Mesothelial cell of epicardium (in vitro differentiated cells): ENCODE results near the gene PRR36. TPM values are rescaled to one million over a fixed set of nuclear protein-coding genes. Genes with fewer than 3 reads are reported as not detected.

ENCODE experiments used
- DNase-seq, 2 experiments: peaks; one replicate each; pipeline ENCODE4 v3.0.0; 2021; ENCODE audit warnings: low spot score in 2 of 2; ENCODE audit not compliant: unreplicated experiment in 2 of 2
- H3K27ac Mint-ChIP-seq: 2 replicates; pipeline ENCODE4 v1.8.0; 2021; ENCODE audit warnings: mixed read lengths
- H3K27me3 Mint-ChIP-seq: 2 replicates; pipeline ENCODE4 v1.8.0; 2021; ENCODE audit warnings: low read depth, mixed read lengths
- H3K36me3 Mint-ChIP-seq: 2 replicates; pipeline ENCODE4 v1.8.0; 2021; ENCODE audit warnings: mixed read lengths
- H3K4me1 Mint-ChIP-seq: 2 replicates; pipeline ENCODE4 v1.8.0; 2021; ENCODE audit warnings: mixed read lengths
- H3K4me3 Mint-ChIP-seq: 2 replicates; pipeline ENCODE4 v1.8.0; 2021; ENCODE audit warnings: mild to moderate bottlenecking, moderate library complexity, mixed read lengths
- H3K9me3 Mint-ChIP-seq: 2 replicates; pipeline ENCODE4 v1.8.0; 2021; ENCODE audit warnings: mixed read lengths
- total RNA-seq: library from RNA; stranded (reverse); gene quantifications from 3 replicates; pipeline ENCODE4 v1.2.1, GENCODE V29; 2021
- TF ChIP-seq, protein P1 (sequence below): fragments of 200-600 bp; sonication (generic); IDR thresholded peaks from one replicate; pipeline ENCODE4 v1.5.0; 2021; ENCODE audit warnings: antibody characterized with exemption; ENCODE audit not compliant: unreplicated experiment

The PRR36 gene
- 23.4 to 25.1 TPM (median 24.0 TPM) in 3 replicates for total RNA-seq

DNA sequence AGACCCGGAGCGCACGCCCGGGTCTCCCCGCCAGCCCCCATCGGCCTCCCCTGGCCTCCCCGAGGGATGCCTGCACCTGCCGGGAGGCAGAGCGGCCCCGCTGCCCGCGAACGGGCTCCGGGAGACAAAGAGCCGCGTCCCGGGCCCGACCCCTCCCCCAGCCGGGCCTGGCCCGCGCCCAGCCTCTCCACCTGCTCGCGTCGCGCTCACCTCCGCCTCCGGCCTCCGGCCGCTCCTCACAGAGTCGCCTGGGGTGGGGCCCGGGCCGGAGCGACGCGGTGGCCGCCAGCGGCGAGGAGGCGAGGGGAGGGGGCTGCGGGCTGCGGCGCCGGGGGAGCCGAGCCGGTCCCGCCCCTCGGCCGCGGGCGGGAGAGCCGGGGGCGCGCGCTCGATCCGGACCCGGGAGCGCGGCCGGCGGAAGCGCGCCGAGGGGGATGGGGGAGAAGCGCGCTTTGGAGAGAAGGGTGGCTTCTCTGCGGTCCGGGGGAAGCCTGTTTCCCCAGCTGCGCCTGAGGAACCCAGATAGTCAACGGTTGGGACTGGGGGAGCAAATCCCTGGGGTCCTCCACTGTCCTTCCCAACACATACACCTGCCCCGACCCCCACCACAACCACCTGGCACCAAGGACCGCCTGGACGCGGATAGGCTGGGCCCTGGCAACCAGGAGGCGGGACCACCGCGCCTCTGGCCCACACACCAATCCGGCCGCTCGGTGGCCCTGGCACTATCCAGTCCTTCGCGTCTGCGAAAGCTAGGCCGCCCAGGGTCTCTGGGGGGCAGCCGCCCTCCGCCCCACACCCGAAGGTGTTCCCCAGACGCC lies at the start of gene PRR36:
PRR36 (minus strand) TSS at position 315 of the 821 bp plus-strand sequence. CDS start 701 bp downstream, outside the sequence.
- TF ChIP-seq, protein P1, sequence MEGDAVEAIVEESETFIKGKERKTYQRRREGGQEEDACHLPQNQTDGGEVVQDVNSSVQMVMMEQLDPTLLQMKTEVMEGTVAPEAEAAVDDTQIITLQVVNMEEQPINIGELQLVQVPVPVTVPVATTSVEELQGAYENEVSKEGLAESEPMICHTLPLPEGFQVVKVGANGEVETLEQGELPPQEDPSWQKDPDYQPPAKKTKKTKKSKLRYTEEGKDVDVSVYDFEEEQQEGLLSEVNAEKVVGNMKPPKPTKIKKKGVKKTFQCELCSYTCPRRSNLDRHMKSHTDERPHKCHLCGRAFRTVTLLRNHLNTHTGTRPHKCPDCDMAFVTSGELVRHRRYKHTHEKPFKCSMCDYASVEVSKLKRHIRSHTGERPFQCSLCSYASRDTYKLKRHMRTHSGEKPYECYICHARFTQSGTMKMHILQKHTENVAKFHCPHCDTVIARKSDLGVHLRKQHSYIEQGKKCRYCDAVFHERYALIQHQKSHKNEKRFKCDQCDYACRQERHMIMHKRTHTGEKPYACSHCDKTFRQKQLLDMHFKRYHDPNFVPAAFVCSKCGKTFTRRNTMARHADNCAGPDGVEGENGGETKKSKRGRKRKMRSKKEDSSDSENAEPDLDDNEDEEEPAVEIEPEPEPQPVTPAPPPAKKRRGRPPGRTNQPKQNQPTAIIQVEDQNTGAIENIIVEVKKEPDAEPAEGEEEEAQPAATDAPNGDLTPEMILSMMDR: no peak
- peak in 1 of 2 experiments; percentile 83 for DNase-seq
- Mint-ChIP-seq H3K4me1 (peaks cover 31% of the 10 kb centered on the region), H3K4me3 (peak within 1 kb of the TSS; percentile 85), H3K36me3 (no peaks in the 10 kb centered on the region), H3K27ac (peak within 1 kb of the TSS; percentile 81), H3K9me3 (no peaks in the 10 kb centered on the region), H3K27me3 (peaks cover 37% of the 10 kb centered on the region)

DNA sequence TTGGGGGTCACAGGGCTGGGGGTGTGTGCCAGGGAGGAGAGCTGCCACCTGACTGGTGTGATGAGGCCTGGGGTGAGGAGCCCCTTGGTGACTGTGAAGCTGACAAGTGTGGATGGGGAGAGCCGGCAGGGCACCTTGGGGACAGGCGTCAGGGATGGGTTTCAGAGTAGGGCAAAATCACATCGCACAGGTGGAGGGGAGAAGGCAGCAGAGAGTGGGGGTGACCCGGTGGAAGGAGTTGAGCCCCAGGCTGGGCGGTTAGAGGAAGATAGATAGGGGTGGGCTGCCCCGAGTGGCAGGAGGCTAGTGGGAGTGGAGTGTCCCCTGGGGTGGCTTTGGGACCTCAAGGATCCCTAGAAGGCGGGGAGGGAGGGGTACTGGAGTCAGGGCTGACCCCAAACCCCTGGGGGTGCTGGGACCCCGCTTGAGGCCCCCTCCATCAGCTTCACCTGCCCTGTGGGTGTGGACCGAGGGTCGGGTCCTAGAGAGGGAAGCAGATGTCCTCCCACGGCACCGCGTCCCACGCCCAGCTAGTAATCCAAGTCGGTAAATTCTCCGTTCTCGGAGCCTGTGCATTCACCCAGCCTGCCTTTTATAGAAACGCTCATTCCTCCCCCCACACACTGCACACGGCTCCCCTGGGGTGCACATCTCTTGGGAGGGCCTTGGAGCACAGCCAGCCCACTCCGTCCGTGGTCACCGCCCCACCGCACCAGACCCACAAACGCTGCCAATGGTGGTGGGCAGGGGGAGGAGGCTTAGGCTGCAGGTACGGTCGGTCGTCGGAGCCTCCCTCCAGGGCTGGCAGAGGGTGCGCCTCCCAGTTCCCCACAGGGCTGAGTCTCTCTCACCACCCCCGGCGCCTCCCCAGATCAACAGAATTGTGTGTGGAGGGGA lies 49.4 kb upstream of the PRR36 start:
- Mint-ChIP-seq H3K36me3 (no peaks in the 10 kb centered on the region), H3K4me1 (peaks cover 36% of the 10 kb centered on the region), H3K4me3 (peak overlapping the region; percentile 20), H3K27ac (no peak overlapping the region), H3K27me3 (peaks cover 7% of the 10 kb centered on the region), H3K9me3 (no peaks in the 10 kb centered on the region)
- DNase-seq: peak in 1 of 2 experiments; percentile 24
- TF ChIP-seq, protein P1: no peak

DNA sequence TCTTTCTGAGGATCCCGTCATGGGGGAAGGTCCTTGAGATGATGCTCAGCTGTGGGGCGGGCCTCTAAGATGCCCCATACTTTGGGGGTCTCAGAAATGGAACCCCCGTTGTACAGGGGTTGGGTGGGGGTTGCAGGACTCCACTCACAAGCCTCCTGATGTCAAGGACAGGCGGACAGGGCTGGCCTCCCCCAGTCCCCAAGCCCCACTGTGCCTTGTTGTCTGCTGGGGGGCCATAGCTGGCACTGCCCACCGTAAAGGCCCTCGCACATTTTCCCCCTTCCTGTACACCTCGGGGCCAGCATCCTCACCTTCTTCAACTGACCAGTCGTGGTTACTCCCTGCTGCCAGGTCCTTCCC lies 48.6 kb upstream of the PRR36 start:
- Mint-ChIP-seq H3K4me3 (no peak overlapping the region), H3K27ac (no peak overlapping the region), H3K9me3 (no peaks in the 10 kb centered on the region), H3K36me3 (no peaks in the 10 kb centered on the region), H3K4me1 (peaks cover 32% of the 10 kb centered on the region), H3K27me3 (peaks cover 14% of the 10 kb centered on the region)
- DNase-seq: peak in 1 of 2 experiments; percentile 16
- TF ChIP-seq, protein P1: no peak

DNA sequence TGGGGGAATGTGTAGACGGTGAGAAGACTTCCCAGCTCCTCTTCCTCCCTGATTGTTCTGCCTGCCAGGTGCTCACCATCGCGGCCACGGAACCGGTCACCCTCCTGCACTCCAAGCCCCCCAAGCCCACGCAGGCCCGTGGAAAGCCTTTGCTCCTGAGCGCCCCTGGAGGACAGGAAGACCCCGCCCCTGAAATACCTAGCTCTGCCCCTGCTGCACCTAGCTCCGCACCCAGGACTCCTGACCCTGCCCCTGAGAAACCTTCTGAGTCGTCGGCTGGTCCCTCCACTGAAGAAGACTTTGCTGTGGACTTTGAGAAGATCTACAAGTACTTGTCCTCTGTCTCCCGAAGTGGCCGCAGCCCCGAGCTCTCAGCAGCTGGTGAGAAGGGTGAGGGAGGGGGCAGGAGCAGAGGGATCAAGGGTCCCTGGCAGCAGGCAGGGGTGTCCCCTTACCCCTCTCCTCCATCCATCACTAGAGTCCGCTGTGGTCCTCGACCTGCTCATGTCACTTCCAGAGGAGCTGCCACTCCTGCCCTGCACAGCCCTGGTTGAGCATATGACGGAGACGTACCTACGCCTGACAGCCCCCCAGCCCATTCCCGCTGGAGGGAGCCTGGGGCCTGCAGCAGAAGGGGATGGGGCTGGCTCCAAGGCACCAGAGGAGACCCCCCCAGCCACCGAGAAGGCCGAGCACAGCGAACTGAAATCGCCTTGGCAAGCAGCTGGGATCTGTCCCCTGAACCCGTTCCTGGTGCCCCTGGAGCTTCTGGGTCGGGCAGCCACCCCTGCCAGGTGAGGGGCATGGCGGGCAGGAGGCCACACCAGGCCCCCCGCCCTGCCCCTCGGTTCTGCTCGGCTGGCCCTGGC lies 48.0 kb upstream of the PRR36 start:
- H3K36me3 Mint-ChIP-seq: no peaks in the 10 kb centered on the region
- DNase-seq: peak in 1 of 2 experiments; percentile 18
- H3K27ac Mint-ChIP-seq: peak overlapping the region; percentile 16
- H3K27me3 Mint-ChIP-seq: peaks cover 19% of the 10 kb centered on the region
- TF ChIP-seq, protein P1: no peak
- H3K4me1 Mint-ChIP-seq: peaks cover 29% of the 10 kb centered on the region
- H3K4me3 Mint-ChIP-seq: peak overlapping the region; percentile 6
- no peaks in the 10 kb centered on the region for H3K9me3 Mint-ChIP-seq
